Gastroesophageal sphincter (tissue), 3 donors: ENCODE data around the gene PGAP2.

Experiments
- POLR2A ChIP-seq, 2 donors: fragments of 450-650 bp; IDR thresholded peaks; one replicate each; pipeline ENCODE4 v1.6.1; 2017; ENCODE audit warnings: antibody characterized with exemption in 2 of 2, mild to moderate bottlenecking in 2 of 2, moderate library complexity in 1 of 2
- TF ChIP-seq, protein P1 (sequence below), 4 experiments: fragments of 200-600 bp in 2 of 4; fragments of 450-650 bp in 2 of 4; sonication (generic) in 1 of 4; IDR thresholded peaks; one replicate each; pipeline ENCODE4 v1.5.1; 2017 to 2019; ENCODE audit warnings: antibody characterized with exemption in 4 of 4, mild to moderate bottlenecking in 2 of 4, moderate library complexity in 2 of 4

DNA sequence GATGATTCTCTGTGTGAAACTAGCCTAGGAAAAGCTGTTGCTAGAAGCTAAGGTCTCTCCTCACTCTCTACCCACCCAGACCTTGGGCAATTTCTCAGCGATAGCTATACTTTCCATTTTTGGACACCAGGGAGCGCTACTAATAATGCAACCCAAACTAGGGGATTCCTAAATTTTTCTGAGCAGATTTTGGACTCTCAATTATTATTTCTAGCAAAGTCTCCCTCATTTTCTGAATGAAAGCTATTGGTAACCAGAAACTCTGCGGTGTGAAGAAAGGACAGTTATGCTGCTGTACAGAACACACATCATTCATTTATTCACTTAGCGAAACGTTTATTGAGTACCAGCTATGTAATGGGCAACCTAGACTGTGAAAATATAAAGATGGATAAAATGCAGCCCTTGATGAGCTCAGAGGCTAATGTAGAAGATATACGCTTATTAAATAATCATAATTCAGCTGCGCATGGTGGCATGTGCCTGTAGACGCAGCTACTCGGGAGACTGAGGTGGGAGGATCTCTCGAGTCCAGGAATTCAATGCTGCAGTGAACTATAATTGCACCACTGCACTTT lies 41.0 kb downstream of the PGAP2 start:
- TF ChIP-seq, protein P1, sequence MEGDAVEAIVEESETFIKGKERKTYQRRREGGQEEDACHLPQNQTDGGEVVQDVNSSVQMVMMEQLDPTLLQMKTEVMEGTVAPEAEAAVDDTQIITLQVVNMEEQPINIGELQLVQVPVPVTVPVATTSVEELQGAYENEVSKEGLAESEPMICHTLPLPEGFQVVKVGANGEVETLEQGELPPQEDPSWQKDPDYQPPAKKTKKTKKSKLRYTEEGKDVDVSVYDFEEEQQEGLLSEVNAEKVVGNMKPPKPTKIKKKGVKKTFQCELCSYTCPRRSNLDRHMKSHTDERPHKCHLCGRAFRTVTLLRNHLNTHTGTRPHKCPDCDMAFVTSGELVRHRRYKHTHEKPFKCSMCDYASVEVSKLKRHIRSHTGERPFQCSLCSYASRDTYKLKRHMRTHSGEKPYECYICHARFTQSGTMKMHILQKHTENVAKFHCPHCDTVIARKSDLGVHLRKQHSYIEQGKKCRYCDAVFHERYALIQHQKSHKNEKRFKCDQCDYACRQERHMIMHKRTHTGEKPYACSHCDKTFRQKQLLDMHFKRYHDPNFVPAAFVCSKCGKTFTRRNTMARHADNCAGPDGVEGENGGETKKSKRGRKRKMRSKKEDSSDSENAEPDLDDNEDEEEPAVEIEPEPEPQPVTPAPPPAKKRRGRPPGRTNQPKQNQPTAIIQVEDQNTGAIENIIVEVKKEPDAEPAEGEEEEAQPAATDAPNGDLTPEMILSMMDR (IDR thresholded peaks at IDR 0.05) = peak; percentile 48 to 77 (median 72)
- no peak for TF ChIP-seq POLR2A (IDR thresholded peaks at IDR 0.05)
